CD14-positive monocyte (primary cell): ENCODE measurements around the gene KIF26A. TPM values are rescaled to one million over a fixed set of nuclear protein-coding genes. Genes with fewer than 3 reads are reported as not detected.

Experiments
- DNase-seq, 3 donors: peaks; one replicate each; pipeline ENCODE4 v3.0.0-alpha.2; 2011 to 2022
- H2AFZ ChIP-seq: 2 replicates; pipeline ENCODE4 v1.6.0; 2012; ENCODE audit warnings: mild to moderate bottlenecking, low read depth, low read length, inconsistent platforms; ENCODE audit not compliant: insufficient read depth, poor library complexity, severe bottlenecking
- H3K27ac ChIP-seq, 2 donors: 1 replicate in 1 of 2; 2 replicates in 1 of 2; pipeline ENCODE4 v1.5.1; 2012 to 2013; ENCODE audit warnings: low read length in 2 of 2, control low read depth in 1 of 2, inconsistent platforms in 1 of 2, low read depth in 1 of 2, mild to moderate bottlenecking in 1 of 2
- H3K27me3 ChIP-seq, 2 donors: one replicate each; pipeline versions ENCODE4 v1.6.0 to v1.6.1; 2011 to 2013; ENCODE audit warnings: low read length in 2 of 2; ENCODE audit not compliant: control insufficient read depth in 2 of 2, insufficient read depth in 2 of 2
- H3K36me3 ChIP-seq, 2 donors: replicated peaks in 1 of 2; 1 replicate in 1 of 2; 2 replicates in 1 of 2; pipeline versions ENCODE4 v1.5.1 to v1.6.1; 2012 to 2013; ENCODE audit warnings: low read length in 2 of 2, control low read depth in 1 of 2, inconsistent platforms in 1 of 2, mild to moderate bottlenecking in 1 of 2; ENCODE audit not compliant: insufficient read depth in 2 of 2, control insufficient read depth in 1 of 2
- H3K4me1 ChIP-seq, 2 donors: 1 replicate in 1 of 2; 2 replicates in 1 of 2; pipeline versions ENCODE4 v1.5.1 to v1.6.1; 2012 to 2013; ENCODE audit warnings: low read length in 2 of 2, control low read depth in 1 of 2, inconsistent platforms in 1 of 2, mild to moderate bottlenecking in 1 of 2, moderate library complexity in 1 of 2; ENCODE audit not compliant: insufficient read depth in 2 of 2, control insufficient read depth in 1 of 2
- H3K4me2 ChIP-seq: replicated peaks from 2 replicates; pipeline ENCODE3; 2012; ENCODE audit warnings: low read length, moderate library complexity, mild to moderate bottlenecking; ENCODE audit not compliant: poor library complexity, severe bottlenecking; ENCODE audit errors: extremely low read depth
- H3K4me3 ChIP-seq, 3 experiments: fragments of 200-600 bp in 1 of 3; sonication (generic) in 1 of 3; replicated peaks in 1 of 3; 1 replicate in 2 of 3; 2 replicates in 1 of 3; pipeline ENCODE4 v1.5.1; 2011 to 2013; ENCODE audit warnings: low read length in 3 of 3, mild to moderate bottlenecking in 3 of 3, control low read depth in 2 of 3, low read depth in 2 of 3, inconsistent platforms in 1 of 3, moderate library complexity in 1 of 3
- H3K79me2 ChIP-seq: 2 replicates; pipeline ENCODE4 v1.6.0; 2012; ENCODE audit warnings: mild to moderate bottlenecking, control low read depth, inconsistent platforms, low read length, moderate library complexity; ENCODE audit not compliant: insufficient read depth
- H3K9ac ChIP-seq: 2 replicates; pipeline ENCODE4 v1.6.0; 2017; ENCODE audit warnings: low read length, mild to moderate bottlenecking; ENCODE audit not compliant: insufficient read depth, poor library complexity, severe bottlenecking
- H3K9me3 ChIP-seq, 2 donors: replicated peaks in 1 of 2; 1 replicate in 1 of 2; 2 replicates in 1 of 2; pipeline versions ENCODE4 v1.5.1 to v1.6.1; 2012 to 2013; ENCODE audit warnings: low read length in 2 of 2, control low read depth in 1 of 2; ENCODE audit not compliant: control insufficient read depth in 1 of 2, insufficient read depth in 1 of 2
- H4K20me1 ChIP-seq: 2 replicates; pipeline ENCODE4 v1.6.0; 2012; ENCODE audit warnings: mild to moderate bottlenecking, low read length, control low read depth, moderate library complexity; ENCODE audit not compliant: insufficient read depth
- H3K27ac Mint-ChIP-seq, 7 donors: one replicate each; pipeline ENCODE4 v1.8.0; 2020; ENCODE audit warnings: mild to moderate bottlenecking in 7 of 7, mixed read lengths in 7 of 7, moderate library complexity in 6 of 7, inconsistent platforms in 2 of 7
- H3K27me3 Mint-ChIP-seq, 3 donors: one replicate each; pipeline ENCODE4 v1.8.0; 2021 to 2022; ENCODE audit warnings: low read depth in 3 of 3, mild to moderate bottlenecking in 3 of 3, mixed read lengths in 3 of 3, moderate library complexity in 3 of 3, inconsistent platforms in 1 of 3
- H3K36me3 Mint-ChIP-seq, 2 donors: one replicate each; pipeline ENCODE4 v1.8.0; 2020; ENCODE audit warnings: mixed read lengths in 2 of 2, inconsistent platforms in 1 of 2, mild to moderate bottlenecking in 1 of 2
- H3K4me1 Mint-ChIP-seq: one replicate; pipeline ENCODE4 v1.8.0; 2020; ENCODE audit warnings: mild to moderate bottlenecking, mixed read lengths
- H3K4me3 Mint-ChIP-seq, 2 donors: one replicate each; pipeline ENCODE4 v1.8.0; 2020; ENCODE audit warnings: mild to moderate bottlenecking in 2 of 2, mixed read lengths in 2 of 2, moderate library complexity in 1 of 2
- H3K9me3 Mint-ChIP-seq, 7 donors: one replicate each; pipeline ENCODE4 v1.8.0; 2020 to 2022; ENCODE audit warnings: mixed read lengths in 7 of 7, mild to moderate bottlenecking in 6 of 7, moderate library complexity in 6 of 7, inconsistent platforms in 2 of 7
- CTCF ChIP-seq: fragments of 200-600 bp; IDR thresholded peaks from one replicate; pipeline ENCODE4 v1.8.0; 2022; ENCODE audit warnings: antibody characterized with exemption, mild to moderate bottlenecking
- WGBS: methylation state at CpG from one replicate; pipeline ENCODE4 v1.1.5; 2013; ENCODE audit warnings: missing lambda C conversion rate; ENCODE audit not compliant: insufficient coverage; 5-methylcytosine and 5-hydroxymethylcytosine counted together
- intact Hi-C, 2 donors: fragments of 100-400 bp; cut with micrococcal nuclease; formaldehyde crosslinking; loops; one replicate each; pipeline versions ENCODE4 v1.15.0 to v1.15.1; 2023
- polyA plus RNA-seq, 3 donors: library from polyadenylated mRNA; depleted of rRNA in 1 of 3; unstranded in 2 of 3; stranded (reverse) in 1 of 3; fragments of 300-500 nt in 2 of 3; fragments of >200 nt in 1 of 3; fragmentation: Illumina TruSeq in 2 of 3; gene quantifications; 1 replicate in 2 of 3; 2 replicates in 1 of 3; pipeline ENCODE4 v1.2.3, GENCODE V29; 2012 to 2021

KIF26A gene
- polyA plus RNA-seq, 3 donors, result not detected

GRCh38 chr14:104202259-104203070 is 64.1 kb downstream of the KIF26A start:
- H3K27ac ChIP-seq, result no peak overlapping the region
- no peak overlapping the region for H3K4me3 ChIP-seq
- no peak for DNase-seq
- H3K9ac ChIP-seq, result no peak overlapping the region
- WGBS, result 69% methylated on average over 24 of the region's 27 CpGs
- no peaks in the 10 kb centered on the region for H3K4me1 ChIP-seq
- H4K20me1 ChIP-seq, result no peaks in the 10 kb centered on the region
- intact Hi-C loops, result no loop called here
- H3K27ac Mint-ChIP-seq, result no peak overlapping the region
- H3K9me3 ChIP-seq, result no peaks in the 10 kb centered on the region
- H3K4me3 Mint-ChIP-seq, result no peak overlapping the region
- no peak overlapping the region for H2AFZ ChIP-seq
- no peaks in the 10 kb centered on the region for H3K36me3 ChIP-seq
- TF ChIP-seq CTCF, result no peak
- H3K27me3 ChIP-seq, result no peaks in the 10 kb centered on the region
- H3K4me1 Mint-ChIP-seq, result no peaks in the 10 kb centered on the region
- no peaks in the 10 kb centered on the region for H3K79me2 ChIP-seq
- H3K9me3 Mint-ChIP-seq, result no peaks in the 10 kb centered on the region
- H3K4me2 ChIP-seq, result no peak overlapping the region
- no peaks in the 10 kb centered on the region for H3K36me3 Mint-ChIP-seq
- peaks cover 2 to 6% (median 3%) of the 10 kb centered on the region in 3 donors for H3K27me3 Mint-ChIP-seq

GRCh38 chr14:104203071-104203425 is 64.7 kb downstream of the KIF26A start:
- H3K4me1 ChIP-seq, result no peaks in the 10 kb centered on the region
- H3K36me3 ChIP-seq, result no peaks in the 10 kb centered on the region
- H4K20me1 ChIP-seq, result no peaks in the 10 kb centered on the region
- Mint-ChIP-seq H3K4me3 (no peak overlapping the region), H3K9me3 (no peaks in the 10 kb centered on the region), H3K4me1 (no peaks in the 10 kb centered on the region), H3K27ac (no peak overlapping the region), H3K36me3 (no peaks in the 10 kb centered on the region), H3K27me3 (peaks cover 3 to 6% (median 3%) of the 10 kb centered on the region in 3 donors)
- no peaks in the 10 kb centered on the region for H3K27me3 ChIP-seq
- no peaks in the 10 kb centered on the region for H3K9me3 ChIP-seq
- no peak overlapping the region for H3K27ac ChIP-seq
- no peak for DNase-seq
- H3K79me2 ChIP-seq, result no peaks in the 10 kb centered on the region
- intact Hi-C loops, result no loop called here
- no peak overlapping the region for H2AFZ ChIP-seq
- H3K4me2 ChIP-seq, result no peak overlapping the region
- 89% methylated on average over 8 of the region's 8 CpGs for WGBS
- TF ChIP-seq CTCF, result no peak
- H3K9ac ChIP-seq, result no peak overlapping the region
- H3K4me3 ChIP-seq, result no peak overlapping the region
